K562 (cell line): ENCODE measurements around the gene OSBPL1A. TPM values are rescaled to one million over a fixed set of nuclear protein-coding genes. Genes with fewer than 3 reads are reported as not detected.

Source experiments
- ATAC-seq: fragments of 200-7000 bp; cut with Tn5 transposase; 3 replicates; pipeline ENCODE4 v1.9.1; 2020; ENCODE audit warnings: moderate library complexity
- BruUV-seq: library from RNA; stranded (reverse); fragments of 400-500 nt; replicated peaks from 2 replicates; lab custom pipeline; 2021; lab: Mats Ljungman, UMichigan
- CTCF ChIA-PET: fragments of 300-600 bp; formaldehyde crosslinking; extraction: SDS; loops from one replicate; lab custom pipeline; 2021; ENCODE audit warnings: low intra/inter-chr PET ratio; lab: Yijun Ruan, JAX
- POLR2A ChIA-PET: fragments of 300-600, 350-650 bp; sonication (Branson Sonifier 250); formaldehyde crosslinking; extraction: SDS; loops from one replicate; lab custom pipeline; 2021; ENCODE audit warnings: antibody characterized with exemption, inconsistent platforms; lab: Yijun Ruan, JAX
- DNase-seq, 4 experiments: peaks; one replicate each; pipeline versions ENCODE4 v3.0.0 to v3.0.0-alpha.2; 2011 to 2018; ENCODE audit warnings: low spot score in 3 of 4, mixed read lengths in 3 of 4; ENCODE audit errors: extremely low read depth in 1 of 4
- FAIRE-seq: peaks from 2 replicates; lab custom pipeline; 2011; peaks lifted over from hg19 to GRCh38; lab: Jason Lieb, UNC
- H2AFZ ChIP-seq: 2 replicates; pipeline ENCODE4 v1.6.0; 2011; ENCODE audit warnings: low read depth, low read length, control low read depth, inconsistent platforms
- H3K27ac ChIP-seq: fragments of 200-600 bp; 3 replicates; pipeline ENCODE4 v1.8.0; 2011; ENCODE audit warnings: low read depth, mild to moderate bottlenecking, control low read depth, inconsistent platforms, low read length, moderate library complexity, mixed read lengths; ENCODE audit errors: extremely low read depth
- H3K27me3 ChIP-seq, 2 experiments: fragments of 300-600 bp in 1 of 2; 2 replicates in 1 of 2; 3 replicates in 1 of 2; pipeline versions ENCODE4 v1.6.0 to v1.8.0; 2011; ENCODE audit warnings: inconsistent platforms in 2 of 2, low read length in 2 of 2, mild to moderate bottlenecking in 1 of 2, mixed read lengths in 1 of 2, moderate library complexity in 1 of 2; ENCODE audit not compliant: control insufficient read depth in 2 of 2, insufficient read depth in 2 of 2
- H3K36me3 ChIP-seq: fragments of 300-600 bp; 3 replicates; pipeline ENCODE4 v1.8.0; 2011; ENCODE audit warnings: mild to moderate bottlenecking, low read length, inconsistent platforms; ENCODE audit not compliant: control insufficient read depth, insufficient read depth
- H3K4me1 ChIP-seq, 2 experiments: fragments of 200-600 bp in 1 of 2; replicated peaks in 1 of 2; 2 replicates in 1 of 2; 3 replicates in 1 of 2; pipeline versions ENCODE4 v1.5.1 to v1.8.0; 2011; ENCODE audit warnings: inconsistent platforms in 2 of 2, low read length in 2 of 2, mild to moderate bottlenecking in 1 of 2, mixed read lengths in 1 of 2, moderate library complexity in 1 of 2; ENCODE audit not compliant: control insufficient read depth in 2 of 2, insufficient read depth in 2 of 2
- H3K4me2 ChIP-seq: 2 replicates; pipeline ENCODE4 v1.6.1; 2011; ENCODE audit warnings: low read length, control low read depth, inconsistent platforms, mixed read lengths; ENCODE audit not compliant: insufficient read depth
- H3K4me3 ChIP-seq: fragments of 200-600 bp; sonication (generic), shearing (Covaris generic); 2 replicates; pipeline ENCODE4 v1.5.1; 2016; ENCODE audit warnings: control low read depth, inconsistent platforms
- H3K79me2 ChIP-seq: fragments of 200-600 bp; 3 replicates; pipeline ENCODE4 v1.8.0; 2011; ENCODE audit warnings: low read length, inconsistent platforms; ENCODE audit not compliant: control insufficient read depth, insufficient read depth
- H3K9ac ChIP-seq, 2 experiments: 2 replicates each; pipeline versions ENCODE4 v1.6.0 to v1.6.1; 2011; ENCODE audit warnings: low read depth in 2 of 2, low read length in 2 of 2, control low read depth in 1 of 2, inconsistent platforms in 1 of 2, mild to moderate bottlenecking in 1 of 2, mixed read lengths in 1 of 2; ENCODE audit not compliant: insufficient read depth in 1 of 2
- H3K9me1 ChIP-seq: one replicate; pipeline ENCODE4 v1.6.0; 2011; ENCODE audit warnings: inconsistent platforms, mild to moderate bottlenecking, low read length, moderate library complexity; ENCODE audit not compliant: control insufficient read depth, insufficient read depth
- H3K9me3 ChIP-seq: replicated peaks from 2 replicates; pipeline ENCODE4 v1.5.1; 2011; ENCODE audit warnings: low read depth, low read length, inconsistent platforms; ENCODE audit not compliant: control insufficient read depth, insufficient read depth
- H4K20me1 ChIP-seq: replicated peaks from 2 replicates; pipeline ENCODE4 v1.6.1; 2011; ENCODE audit warnings: low read length, inconsistent platforms, mixed read lengths; ENCODE audit not compliant: control insufficient read depth, insufficient read depth
- CCAR2 ChIP-seq: fragments of 200-400 bp; formaldehyde crosslinking; IDR thresholded peaks from 2 replicates; pipeline ENCODE4 v1.6.1; 2017; ENCODE audit warnings: mild to moderate bottlenecking, low read depth, low read length
- LARP7 ChIP-seq: fragments of 450-650 bp; IDR thresholded peaks from 2 replicates; pipeline ENCODE4 v1.6.1; 2016
- PCBP2 ChIP-seq: fragments of 200-400 bp; formaldehyde crosslinking; IDR thresholded peaks from 2 replicates; pipeline ENCODE4 v1.6.1; 2018; ENCODE audit warnings: low read length, low read depth, mild to moderate bottlenecking, moderate library complexity; ENCODE audit not compliant: poor library complexity, severe bottlenecking
- TAF9B ChIP-seq: fragments of 450-650 bp; IDR thresholded peaks from 2 replicates; pipeline ENCODE4 v1.6.1; 2018; ENCODE audit warnings: mild to moderate bottlenecking; ENCODE audit not compliant: partially characterized antibody
- ZBTB5 ChIP-seq: fragments of 450-650 bp; IDR thresholded peaks from 2 replicates; pipeline ENCODE4 v1.6.1; 2017; ENCODE audit warnings: antibody characterized with exemption
- ZNF282 ChIP-seq: sonication (generic); formaldehyde crosslinking; IDR thresholded peaks from 2 replicates; pipeline ENCODE4 v1.8.1; 2023; ENCODE audit warnings: missing genetic modification reagents
- WGBS: fragments of 100-300 bp; shearing (Covaris generic); methylation state at CpG from one replicate; pipeline ENCODE4 v1.1.6; 2016; ENCODE audit warnings: low coverage, mixed read lengths; ENCODE audit not compliant: insufficient coverage; ENCODE audit errors: missing lambda C conversion rate; 5-methylcytosine and 5-hydroxymethylcytosine counted together
- in situ Hi-C: fragments of 300-500 bp; cut with MboI; formaldehyde crosslinking; loops from 4 replicates; pipeline ENCODE4 v1.15.0; 2018; ENCODE audit warnings: inconsistent platforms, mixed read lengths
- intact Hi-C: fragments of 100-400 bp; cut with micrococcal nuclease; formaldehyde crosslinking; loops from 2 replicates; pipeline ENCODE4 v1.14.2; 2022
- polyA plus RNA-seq, 8 experiments: library from polyadenylated mRNA; depleted of rRNA in 4 of 8; stranded (reverse) in 5 of 8; unstranded in 3 of 8; fragments of >200 nt; fragmentation: Nextera tagmentation in 2 of 8; fragmentation: Illumina TruSeq in 1 of 8; extraction: Ambion mirVana in 2 of 8; extraction: Trizol in 1 of 8; gene quantifications; 2 replicates each; pipeline versions ENCODE4 v1.2.1 to v1.2.3, GENCODE V29; 2011 to 2014; ENCODE audit warnings: inconsistent platforms in 1 of 8, missing spikeins in 1 of 8
- total RNA-seq, 7 experiments: library from RNA; depleted of rRNA in 6 of 7; stranded (reverse); fragments of >200 nt in 6 of 7; fragmentation: Illumina TruSeq in 2 of 7; extraction: Trizol in 2 of 7; gene quantifications; 2 replicates each; pipeline versions ENCODE4 v1.2.1 to v1.2.3, GENCODE V29; 2011 to 2021; ENCODE audit warnings: low replicate concordance in 1 of 7

Gene OSBPL1A
- total and polyA plus RNA-seq, 9 of the 15 experiments (the other 6 are each of a cell fraction or from before 2014, with no cell fraction given): 0.40 to 0.49 TPM; not detected in 7

- POLR2A ChIA-PET: interaction anchor here (0.7 to 1.6 kb wide), 3 partner anchors 8 to 160 kb away, joined by 3 to 5 read pairs (median 3); no protein-coding TSS in a partner anchor
- no peak for FAIRE-seq
- WGBS: 0% methylated on average over 6 of the region's 6 CpGs
Observed at GRCh38 chr18:24189007-24189528, 208.6 kb downstream of the OSBPL1A start.

More at GRCh38 chr18:24189007-24189528, 208.6 kb downstream of the OSBPL1A start:
- no peak for ATAC-seq
- BruUV-seq: no TSS peak
- H3K4me1 ChIP-seq: no peaks in the 10 kb centered on the region
- DNase-seq: no peak
- no peaks in the 10 kb centered on the region for H3K79me2 ChIP-seq
- H3K4me2 ChIP-seq: no peak overlapping the region
- H3K9me1 ChIP-seq: no peaks in the 10 kb centered on the region
- peaks cover 4 to 7% of the 10 kb centered on the region in 2 experiments; a peak in 2 of 5 replicates for H3K27me3 ChIP-seq
- no peak for TF ChIP-seq PCBP2
- no peak for TF ChIP-seq ZNF282 (CRISPR knock-in tag)
- no peak for TF ChIP-seq ZBTB5
- no peak for TF ChIP-seq TAF9B
- TF ChIP-seq LARP7: no peak
- no peak for TF ChIP-seq CCAR2
- no peak overlapping the region for H3K27ac ChIP-seq
- H3K4me3 ChIP-seq: no peak overlapping the region
- no peaks in the 10 kb centered on the region for H3K36me3 ChIP-seq
- no peaks in the 10 kb centered on the region for H4K20me1 ChIP-seq
- in situ Hi-C loops: no loop called here
- intact Hi-C loops: no loop called here
- no peak overlapping the region for H2AFZ ChIP-seq
- no peak overlapping the region for H3K9ac ChIP-seq
- CTCF ChIA-PET: no interaction called here
- H3K9me3 ChIP-seq: no peaks in the 10 kb centered on the region
